Measurements from ENCODE around the gene OS9. TPM values are rescaled to one million over a fixed set of nuclear protein-coding genes. Genes with fewer than 3 reads are reported as not detected.
"Not testable (repeated sequence)": the region's sequence is repeated elsewhere in the genome, so short reads cannot be mapped to it uniquely, and the experiment has no call there.

OS9 gene
- total RNA-seq, 2 donors from 2014 or later = 103 to 104 TPM

- not testable (repeated sequence) for H3K36me3 Mint-ChIP-seq (ENCODE audit: insufficient read depth in 2 of 2); H3K9me3 Mint-ChIP-seq; H3K27ac Mint-ChIP-seq; H3K4me3 Mint-ChIP-seq; ATAC-seq (replicated peaks in 1 of 2); H3K4me1 Mint-ChIP-seq (ENCODE audit: low read depth); DNase-seq
- peaks cover 14% of the 10 kb centered on the region for H3K27me3 Mint-ChIP-seq (ENCODE audit: low read depth)
These were observed 22.1 kb upstream of the OS9 start for GRCh38 chr12:57671811-57672210.

- Mint-ChIP-seq H3K27ac (no peak overlapping the region), H3K4me1 (ENCODE audit: low read depth) (no peaks in the 10 kb centered on the region), H3K27me3 (ENCODE audit: low read depth) (peaks cover 14% of the 10 kb centered on the region), H3K36me3 (ENCODE audit: insufficient read depth in 2 of 2) (no peaks in the 10 kb centered on the region), H3K4me3 (no peak overlapping the region), H3K9me3 (no peaks in the 10 kb centered on the region)
- DNase-seq (no peak), ATAC-seq (replicated peaks in 1 of 2) (no peak)
These were observed 21.1 kb upstream of the OS9 start for GRCh38 chr12:57672801-57673200.

GRCh38 chr12:57674691-57675090, 19.2 kb upstream of the OS9 start:
- Mint-ChIP-seq H3K27me3 (ENCODE audit: low read depth) (peaks cover 14% of the 10 kb centered on the region), H3K4me1 (ENCODE audit: low read depth) (no peaks in the 10 kb centered on the region), H3K4me3 (no peak overlapping the region), H3K9me3 (no peaks in the 10 kb centered on the region), H3K27ac (no peak overlapping the region), H3K36me3 (ENCODE audit: insufficient read depth in 2 of 2) (no peaks in the 10 kb centered on the region)
- ATAC-seq (replicated peaks in 1 of 2) (no peak), DNase-seq (no peak)

GRCh38 chr12:57677947-57678346, 16.0 kb upstream of the OS9 start:
- H3K36me3 Mint-ChIP-seq (ENCODE audit: insufficient read depth in 2 of 2); H3K27ac Mint-ChIP-seq; H3K27me3 Mint-ChIP-seq (ENCODE audit: low read depth); H3K9me3 Mint-ChIP-seq; H3K4me1 Mint-ChIP-seq (ENCODE audit: low read depth); DNase-seq; H3K4me3 Mint-ChIP-seq; ATAC-seq (replicated peaks in 1 of 2): not testable (repeated sequence)

GRCh38 chr12:57679697-57680096, 14.2 kb upstream of the OS9 start:
- no peak overlapping the region for H3K4me3 Mint-ChIP-seq
- no peaks in the 10 kb centered on the region for H3K4me1 Mint-ChIP-seq (ENCODE audit: low read depth)
- H3K27ac Mint-ChIP-seq = no peak overlapping the region
- H3K9me3 Mint-ChIP-seq = peaks cover 4% of the 10 kb centered on the region in 2 donors
- DNase-seq (no peak), ATAC-seq (replicated peaks in 1 of 2) (no peak)
- H3K36me3 Mint-ChIP-seq (ENCODE audit: insufficient read depth in 2 of 2) = peaks cover 2 to 4% of the 10 kb centered on the region in 2 donors
- H3K27me3 Mint-ChIP-seq (ENCODE audit: low read depth) = peaks cover 11% of the 10 kb centered on the region

GRCh38 chr12:57687862-57688261, 6.1 kb upstream of the OS9 start:
- no peak for ATAC-seq (replicated peaks in 1 of 2)
- H3K27ac Mint-ChIP-seq = no peak overlapping the region
- H3K27me3 Mint-ChIP-seq (ENCODE audit: low read depth) = peaks cover 49% of the 10 kb centered on the region

GRCh38 chr12:57688931-57689330, 5.0 kb upstream of the OS9 start:
- H3K36me3 Mint-ChIP-seq (ENCODE audit: insufficient read depth in 2 of 2) = peaks cover 0 to 2% of the 10 kb centered on the region in 2 donors
- no peaks in the 10 kb centered on the region for H3K4me1 Mint-ChIP-seq (ENCODE audit: low read depth)
- no peak overlapping the region for H3K27ac Mint-ChIP-seq
- H3K4me3 Mint-ChIP-seq = no peak overlapping the region
- ATAC-seq (replicated peaks in 1 of 2) (no peak), DNase-seq (no peak)
- no peaks in the 10 kb centered on the region for H3K9me3 Mint-ChIP-seq
- H3K27me3 Mint-ChIP-seq (ENCODE audit: low read depth) = peaks cover 46% of the 10 kb centered on the region

More at GRCh38 chr12:57687862-57688261, 6.1 kb upstream of the OS9 start:
- DNase-seq = no peak
- H3K9me3 Mint-ChIP-seq = no peaks in the 10 kb centered on the region
- H3K4me3 Mint-ChIP-seq = no peak overlapping the region
- no peaks in the 10 kb centered on the region for H3K4me1 Mint-ChIP-seq (ENCODE audit: low read depth)
- peaks cover 0 to 1% of the 10 kb centered on the region in 2 donors for H3K36me3 Mint-ChIP-seq (ENCODE audit: insufficient read depth in 2 of 2)

GRCh38 chr12:57692500-57692899, 1.4 kb upstream of the OS9 start:
- Mint-ChIP-seq H3K4me3 (no peak overlapping the region), H3K9me3 (no peaks in the 10 kb centered on the region), H3K36me3 (ENCODE audit: insufficient read depth in 2 of 2) (peaks cover 9 to 10% of the 10 kb centered on the region in 2 donors), H3K4me1 (ENCODE audit: low read depth) (no peaks in the 10 kb centered on the region), H3K27ac (no peak overlapping the region), H3K27me3 (ENCODE audit: low read depth) (peaks cover 19% of the 10 kb centered on the region)
- ATAC-seq (replicated peaks in 1 of 2) (no peak), DNase-seq (no peak)

- Mint-ChIP-seq H3K36me3 (ENCODE audit: insufficient read depth in 2 of 2) (peaks cover 10 to 12% of the 10 kb centered on the region in 2 donors), H3K9me3 (no peaks in the 10 kb centered on the region)
- peak in 1 of 2 donors; percentile 9 for DNase-seq
These were observed 644 bp upstream of the OS9 start for GRCh38 chr12:57693317-57693658.

GRCh38 chr12:57694459-57695019, 607 bp downstream of the OS9 start:
- ATAC-seq (replicated peaks in 1 of 2) (no peak), DNase-seq (peak in 1 of 2 donors; percentile 31)
- H3K4me1 Mint-ChIP-seq (ENCODE audit: low read depth) = no peaks in the 10 kb centered on the region
- peaks cover 14 to 17% of the 10 kb centered on the region in 2 donors for H3K36me3 Mint-ChIP-seq (ENCODE audit: insufficient read depth in 2 of 2)
- H3K9me3 Mint-ChIP-seq = no peaks in the 10 kb centered on the region
- H3K4me3 Mint-ChIP-seq = no peak overlapping the region
- H3K27ac Mint-ChIP-seq = no peak overlapping the region
- peaks cover 11% of the 10 kb centered on the region for H3K27me3 Mint-ChIP-seq (ENCODE audit: low read depth)

More at GRCh38 chr12:57693317-57693658, 644 bp upstream of the OS9 start:
- ATAC-seq (replicated peaks in 1 of 2) = peak; percentile 1 to 2
- H3K27ac Mint-ChIP-seq = no peak overlapping the region
- H3K4me3 Mint-ChIP-seq = no peak overlapping the region
- no peaks in the 10 kb centered on the region for H3K4me1 Mint-ChIP-seq (ENCODE audit: low read depth)
- peaks cover 14% of the 10 kb centered on the region for H3K27me3 Mint-ChIP-seq (ENCODE audit: low read depth)

- H3K27me3 Mint-ChIP-seq (ENCODE audit: low read depth) = peaks cover 1% of the 10 kb centered on the region
- DNase-seq = no peak
- H3K27ac Mint-ChIP-seq = no peak overlapping the region
- H3K4me3 Mint-ChIP-seq = no peak overlapping the region
- no peaks in the 10 kb centered on the region for H3K4me1 Mint-ChIP-seq (ENCODE audit: low read depth)
- no peaks in the 10 kb centered on the region for H3K9me3 Mint-ChIP-seq
- peaks cover 17% of the 10 kb centered on the region in 2 donors for H3K36me3 Mint-ChIP-seq (ENCODE audit: insufficient read depth in 2 of 2)
- ATAC-seq (replicated peaks in 1 of 2) = no peak
These were observed 2.0 kb downstream of the OS9 start for GRCh38 chr12:57695770-57696432.

- peaks cover 17 to 18% of the 10 kb centered on the region in 2 donors for H3K36me3 Mint-ChIP-seq (ENCODE audit: insufficient read depth in 2 of 2)
- no peak overlapping the region for H3K27ac Mint-ChIP-seq
- no peak overlapping the region for H3K4me3 Mint-ChIP-seq
- H3K4me1 Mint-ChIP-seq (ENCODE audit: low read depth) = no peaks in the 10 kb centered on the region
- H3K27me3 Mint-ChIP-seq (ENCODE audit: low read depth) = no peaks in the 10 kb centered on the region
- no peaks in the 10 kb centered on the region for H3K9me3 Mint-ChIP-seq
- ATAC-seq (replicated peaks in 1 of 2) (no peak), DNase-seq (no peak)
These were observed 3.1 kb downstream of the OS9 start for GRCh38 chr12:57697076-57697475.

- Mint-ChIP-seq H3K36me3 (ENCODE audit: insufficient read depth in 2 of 2) (peaks cover 24 to 26% of the 10 kb centered on the region in 2 donors), H3K27me3 (ENCODE audit: low read depth) (no peaks in the 10 kb centered on the region), H3K9me3 (peaks cover 0 to 4% of the 10 kb centered on the region in 2 donors), H3K4me3 (no peak overlapping the region), H3K4me1 (ENCODE audit: low read depth) (no peaks in the 10 kb centered on the region), H3K27ac (no peak overlapping the region)
- DNase-seq (no peak), ATAC-seq (replicated peaks in 1 of 2) (no peak)
These were observed 4.5 kb downstream of the OS9 start for GRCh38 chr12:57698414-57698813.

GRCh38 chr12:57700317-57700716, 6.4 kb downstream of the OS9 start:
- no peak overlapping the region for H3K27ac Mint-ChIP-seq
- no peaks in the 10 kb centered on the region for H3K4me1 Mint-ChIP-seq (ENCODE audit: low read depth)
- H3K9me3 Mint-ChIP-seq = peaks cover 0 to 4% of the 10 kb centered on the region in 2 donors
- H3K36me3 Mint-ChIP-seq (ENCODE audit: insufficient read depth in 2 of 2) = peaks cover 27 to 43% of the 10 kb centered on the region in 2 donors
- ATAC-seq (replicated peaks in 1 of 2) (no peak), DNase-seq (no peak)
- no peaks in the 10 kb centered on the region for H3K27me3 Mint-ChIP-seq (ENCODE audit: low read depth)
- no peak overlapping the region for H3K4me3 Mint-ChIP-seq
